Panc1 (cell line): ENCODE data around the gene NID2. TPM values are rescaled to one million over a fixed set of nuclear protein-coding genes. Genes with fewer than 3 reads are reported as not detected.

Experiments used
- ATAC-seq: fragments of 200-7000 bp; cut with Tn5 transposase; 2 replicates; pipeline ENCODE4 v1.9.1; 2020; ENCODE audit warnings: mild to moderate bottlenecking, moderate library complexity
- Bru-seq: library from RNA; stranded (reverse); fragments of 400-500 nt; gene quantifications from one replicate; lab custom pipeline; 2021; lab: Mats Ljungman, UMichigan
- BruChase-seq, 2 experiments: library from RNA; stranded (reverse); fragments of 400-500 nt; gene quantifications; one replicate each; lab custom pipeline; 2021; lab: Mats Ljungman, UMichigan
- BruUV-seq: library from RNA; stranded (reverse); fragments of 400-500 nt; replicated peaks from 2 replicates; lab custom pipeline; 2021; lab: Mats Ljungman, UMichigan
- CTCF ChIA-PET: fragments of 300-600 bp; sonication (Branson Sonifier 250); formaldehyde crosslinking; loops from one replicate; lab custom pipeline; 2022; ENCODE audit warnings: antibody characterized with exemption; lab: Charles Lee
- POLR2A ChIA-PET: fragments of 300-600 bp; sonication (Branson Sonifier 250); formaldehyde crosslinking; loops from one replicate; lab custom pipeline; 2022; ENCODE audit warnings: antibody characterized with exemption; lab: Charles Lee
- DNase-seq: peaks from one replicate; pipeline ENCODE4 v3.0.0-alpha.2; 2010; ENCODE audit warnings: low read depth, low spot score
- H3K27ac ChIP-seq: 2 replicates; pipeline ENCODE4 v1.5.1; 2011; ENCODE audit warnings: mild to moderate bottlenecking, low read length, inconsistent platforms
- H3K27me3 ChIP-seq: fragments of 200-500 bp; sonication (Bioruptor generic); 2 replicates; pipeline ENCODE4 v1.6.0; 2014; ENCODE audit warnings: low read length, inconsistent platforms; ENCODE audit not compliant: control insufficient read depth, insufficient read depth
- H3K36me3 ChIP-seq: fragments of 200-500 bp; sonication (Bioruptor generic); 2 replicates; pipeline ENCODE4 v1.5.1; 2014; ENCODE audit warnings: inconsistent platforms, mild to moderate bottlenecking, low read length, moderate library complexity; ENCODE audit not compliant: control insufficient read depth, insufficient read depth
- H3K4me1 ChIP-seq: 2 replicates; pipeline ENCODE4 v1.5.1; 2011; ENCODE audit warnings: inconsistent platforms, mild to moderate bottlenecking, low read length, moderate library complexity; ENCODE audit not compliant: control insufficient read depth, insufficient read depth
- H3K4me3 ChIP-seq, 2 experiments: 2 replicates each; pipeline ENCODE4 v1.5.1; 2011 to 2012; ENCODE audit warnings: low read depth in 2 of 2, low read length in 2 of 2, mild to moderate bottlenecking in 2 of 2, inconsistent platforms in 1 of 2, moderate library complexity in 1 of 2
- H3K9me3 ChIP-seq: fragments of 200-500 bp; sonication (Bioruptor generic); 2 replicates; pipeline ENCODE4 v1.5.1; 2014; ENCODE audit warnings: low read depth, mild to moderate bottlenecking, inconsistent platforms, low read length, moderate library complexity; ENCODE audit not compliant: control insufficient read depth, insufficient read depth
- POLR2AphosphoS5 ChIP-seq: IDR thresholded peaks from 2 replicates; pipeline ENCODE4 v1.6.1; 2012; ENCODE audit warnings: mild to moderate bottlenecking, low read depth, low read length, moderate library complexity
- SIN3A ChIP-seq: IDR thresholded peaks from 2 replicates; pipeline ENCODE4 v1.6.1; 2012; ENCODE audit warnings: low read depth, mild to moderate bottlenecking, low read length, moderate library complexity, borderline replicate concordance; ENCODE audit not compliant: insufficient read depth
- TCF7L2 ChIP-seq: IDR thresholded peaks from 2 replicates; pipeline ENCODE4 v1.6.1; 2011; ENCODE audit warnings: mild to moderate bottlenecking, low read depth, low read length, inconsistent platforms
- in situ Hi-C: cut with HindIII; loops from 2 replicates; pipeline ENCODE4 v1.10.0; 2016; ENCODE audit warnings: low sequenced_read_pairs, low pct_unique_long_range_greater_than_20kb
- intact Hi-C: fragments of 100-400 bp; cut with micrococcal nuclease; formaldehyde crosslinking; loops from one replicate; pipeline ENCODE4 v1.10.0; 2022; ENCODE audit not compliant: unreplicated experiment
- long read RNA-seq: library from polyadenylated mRNA; unstranded; transcript quantifications from one replicate; pipeline ENCODE4 v2.0.0, GENCODE V29; 2021; ENCODE audit not compliant: unreplicated experiment
- polyA plus RNA-seq: library from polyadenylated mRNA; unstranded; fragments of >200 nt; gene quantifications from one replicate; pipeline ENCODE4 v1.2.1, GENCODE V29; 2012; ENCODE audit warnings: missing spikeins; ENCODE audit not compliant: insufficient read length
- total RNA-seq: library from RNA; stranded (reverse); gene quantifications from one replicate; pipeline ENCODE4 v1.2.1, GENCODE V29; 2021; ENCODE audit not compliant: unreplicated experiment
- TF ChIP-seq, protein P1 (sequence below), 2 experiments: IDR thresholded peaks; 2 replicates each; pipeline ENCODE4 v1.6.1; 2011 to 2012; ENCODE audit warnings: low read depth in 2 of 2, control low read depth in 1 of 2, low read length in 1 of 2, mild to moderate bottlenecking in 1 of 2, moderate library complexity in 1 of 2; ENCODE audit not compliant: insufficient read depth in 1 of 2
- TF ChIP-seq, protein P2 (sequence below): fragments of 450-650 bp; IDR thresholded peaks from 2 replicates; pipeline ENCODE4 v1.5.1; 2017; ENCODE audit warnings: mild to moderate bottlenecking

NID2 gene, protein sequence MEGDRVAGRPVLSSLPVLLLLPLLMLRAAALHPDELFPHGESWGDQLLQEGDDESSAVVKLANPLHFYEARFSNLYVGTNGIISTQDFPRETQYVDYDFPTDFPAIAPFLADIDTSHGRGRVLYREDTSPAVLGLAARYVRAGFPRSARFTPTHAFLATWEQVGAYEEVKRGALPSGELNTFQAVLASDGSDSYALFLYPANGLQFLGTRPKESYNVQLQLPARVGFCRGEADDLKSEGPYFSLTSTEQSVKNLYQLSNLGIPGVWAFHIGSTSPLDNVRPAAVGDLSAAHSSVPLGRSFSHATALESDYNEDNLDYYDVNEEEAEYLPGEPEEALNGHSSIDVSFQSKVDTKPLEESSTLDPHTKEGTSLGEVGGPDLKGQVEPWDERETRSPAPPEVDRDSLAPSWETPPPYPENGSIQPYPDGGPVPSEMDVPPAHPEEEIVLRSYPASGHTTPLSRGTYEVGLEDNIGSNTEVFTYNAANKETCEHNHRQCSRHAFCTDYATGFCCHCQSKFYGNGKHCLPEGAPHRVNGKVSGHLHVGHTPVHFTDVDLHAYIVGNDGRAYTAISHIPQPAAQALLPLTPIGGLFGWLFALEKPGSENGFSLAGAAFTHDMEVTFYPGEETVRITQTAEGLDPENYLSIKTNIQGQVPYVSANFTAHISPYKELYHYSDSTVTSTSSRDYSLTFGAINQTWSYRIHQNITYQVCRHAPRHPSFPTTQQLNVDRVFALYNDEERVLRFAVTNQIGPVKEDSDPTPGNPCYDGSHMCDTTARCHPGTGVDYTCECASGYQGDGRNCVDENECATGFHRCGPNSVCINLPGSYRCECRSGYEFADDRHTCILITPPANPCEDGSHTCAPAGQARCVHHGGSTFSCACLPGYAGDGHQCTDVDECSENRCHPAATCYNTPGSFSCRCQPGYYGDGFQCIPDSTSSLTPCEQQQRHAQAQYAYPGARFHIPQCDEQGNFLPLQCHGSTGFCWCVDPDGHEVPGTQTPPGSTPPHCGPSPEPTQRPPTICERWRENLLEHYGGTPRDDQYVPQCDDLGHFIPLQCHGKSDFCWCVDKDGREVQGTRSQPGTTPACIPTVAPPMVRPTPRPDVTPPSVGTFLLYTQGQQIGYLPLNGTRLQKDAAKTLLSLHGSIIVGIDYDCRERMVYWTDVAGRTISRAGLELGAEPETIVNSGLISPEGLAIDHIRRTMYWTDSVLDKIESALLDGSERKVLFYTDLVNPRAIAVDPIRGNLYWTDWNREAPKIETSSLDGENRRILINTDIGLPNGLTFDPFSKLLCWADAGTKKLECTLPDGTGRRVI (N-terminal part only)
- total RNA-seq (0.36 TPM), Bru-seq, nascent RNA (percentile 2 among the genes with signal in this experiment), BruChase-seq, experiment 1, labeled RNA remaining after a 2-hour chase (percentile 3 among the genes with signal in this experiment), BruChase-seq, experiment 2, labeled RNA remaining after a 6-hour chase (percentile 2 among the genes with signal in this experiment)
- not detected for polyA plus RNA-seq
- long read RNA-seq, partial matches to known transcripts = 1 of 1 reads
- long read RNA-seq, other reads (novel, unspliced or antisense) = 0 of 1 reads

DNA sequence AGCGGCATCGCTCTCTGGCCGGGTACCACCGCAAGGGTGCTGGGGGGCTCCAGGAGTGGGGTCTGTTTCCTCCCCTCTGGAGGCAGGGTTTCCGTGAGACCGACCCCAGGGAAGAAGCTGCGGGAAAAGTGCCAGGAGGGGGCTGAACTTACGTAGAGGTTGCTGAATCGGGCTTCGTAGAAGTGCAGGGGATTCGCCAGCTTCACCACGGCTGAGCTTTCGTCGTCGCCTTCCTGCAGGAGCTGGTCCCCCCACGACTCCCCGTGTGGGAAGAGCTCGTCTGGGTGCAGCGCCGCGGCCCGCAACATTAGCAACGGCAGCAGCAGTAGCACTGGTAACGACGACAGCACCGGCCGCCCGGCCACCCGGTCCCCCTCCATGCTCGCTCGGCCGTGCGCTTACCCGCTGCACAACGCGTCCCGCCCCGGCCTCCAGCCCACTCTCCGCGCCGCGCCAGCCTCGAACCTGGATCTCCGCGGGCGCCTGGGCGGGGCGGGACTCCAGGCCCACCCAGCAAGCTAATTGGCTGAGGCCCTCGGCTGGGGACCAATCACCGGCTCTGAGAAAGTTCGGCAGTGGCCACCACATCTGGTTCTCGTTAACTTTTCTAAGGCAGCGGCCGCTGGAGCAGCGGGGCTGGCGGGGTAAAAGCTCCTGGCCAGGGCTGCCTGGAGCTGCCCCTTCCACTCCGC is at the start of gene NID2:
NID2 (minus strand) TSS at position 445 of the 692 bp plus-strand sequence; CDS start at position 380, 65 bp downstream.
- no peak for TF ChIP-seq TCF7L2
- TF ChIP-seq POLR2AphosphoS5 = no peak
- TF ChIP-seq, protein P1, sequence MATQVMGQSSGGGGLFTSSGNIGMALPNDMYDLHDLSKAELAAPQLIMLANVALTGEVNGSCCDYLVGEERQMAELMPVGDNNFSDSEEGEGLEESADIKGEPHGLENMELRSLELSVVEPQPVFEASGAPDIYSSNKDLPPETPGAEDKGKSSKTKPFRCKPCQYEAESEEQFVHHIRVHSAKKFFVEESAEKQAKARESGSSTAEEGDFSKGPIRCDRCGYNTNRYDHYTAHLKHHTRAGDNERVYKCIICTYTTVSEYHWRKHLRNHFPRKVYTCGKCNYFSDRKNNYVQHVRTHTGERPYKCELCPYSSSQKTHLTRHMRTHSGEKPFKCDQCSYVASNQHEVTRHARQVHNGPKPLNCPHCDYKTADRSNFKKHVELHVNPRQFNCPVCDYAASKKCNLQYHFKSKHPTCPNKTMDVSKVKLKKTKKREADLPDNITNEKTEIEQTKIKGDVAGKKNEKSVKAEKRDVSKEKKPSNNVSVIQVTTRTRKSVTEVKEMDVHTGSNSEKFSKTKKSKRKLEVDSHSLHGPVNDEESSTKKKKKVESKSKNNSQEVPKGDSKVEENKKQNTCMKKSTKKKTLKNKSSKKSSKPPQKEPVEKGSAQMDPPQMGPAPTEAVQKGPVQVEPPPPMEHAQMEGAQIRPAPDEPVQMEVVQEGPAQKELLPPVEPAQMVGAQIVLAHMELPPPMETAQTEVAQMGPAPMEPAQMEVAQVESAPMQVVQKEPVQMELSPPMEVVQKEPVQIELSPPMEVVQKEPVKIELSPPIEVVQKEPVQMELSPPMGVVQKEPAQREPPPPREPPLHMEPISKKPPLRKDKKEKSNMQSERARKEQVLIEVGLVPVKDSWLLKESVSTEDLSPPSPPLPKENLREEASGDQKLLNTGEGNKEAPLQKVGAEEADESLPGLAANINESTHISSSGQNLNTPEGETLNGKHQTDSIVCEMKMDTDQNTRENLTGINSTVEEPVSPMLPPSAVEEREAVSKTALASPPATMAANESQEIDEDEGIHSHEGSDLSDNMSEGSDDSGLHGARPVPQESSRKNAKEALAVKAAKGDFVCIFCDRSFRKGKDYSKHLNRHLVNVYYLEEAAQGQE (IDR thresholded peaks at IDR 0.05; ENCODE audit: insufficient read depth in 1 of 2, low read depth in 2 of 2, low read length in 1 of 2) = no peak
- DNase-seq (no peak), ATAC-seq (peak; percentile 71)
- Histone ChIP-seq H3K4me1 (no peaks in the 10 kb centered on the region), H3K4me3 (peak within 1 kb of the TSS; percentile 41 to 48), H3K27me3 (peaks cover 15% of the 10 kb centered on the region), H3K27ac (no peak within 1 kb of the TSS), H3K36me3 (no peaks in the 10 kb centered on the region; the same call in 1 of the 2 replicates), H3K9me3 (no peaks in the 10 kb centered on the region)
- POLR2A ChIA-PET = no interaction called here
- BruUV-seq = no TSS peak
- CTCF ChIA-PET = no interaction called here
- in situ Hi-C loops (no loop called here), intact Hi-C loops (no loop called here)

DNA sequence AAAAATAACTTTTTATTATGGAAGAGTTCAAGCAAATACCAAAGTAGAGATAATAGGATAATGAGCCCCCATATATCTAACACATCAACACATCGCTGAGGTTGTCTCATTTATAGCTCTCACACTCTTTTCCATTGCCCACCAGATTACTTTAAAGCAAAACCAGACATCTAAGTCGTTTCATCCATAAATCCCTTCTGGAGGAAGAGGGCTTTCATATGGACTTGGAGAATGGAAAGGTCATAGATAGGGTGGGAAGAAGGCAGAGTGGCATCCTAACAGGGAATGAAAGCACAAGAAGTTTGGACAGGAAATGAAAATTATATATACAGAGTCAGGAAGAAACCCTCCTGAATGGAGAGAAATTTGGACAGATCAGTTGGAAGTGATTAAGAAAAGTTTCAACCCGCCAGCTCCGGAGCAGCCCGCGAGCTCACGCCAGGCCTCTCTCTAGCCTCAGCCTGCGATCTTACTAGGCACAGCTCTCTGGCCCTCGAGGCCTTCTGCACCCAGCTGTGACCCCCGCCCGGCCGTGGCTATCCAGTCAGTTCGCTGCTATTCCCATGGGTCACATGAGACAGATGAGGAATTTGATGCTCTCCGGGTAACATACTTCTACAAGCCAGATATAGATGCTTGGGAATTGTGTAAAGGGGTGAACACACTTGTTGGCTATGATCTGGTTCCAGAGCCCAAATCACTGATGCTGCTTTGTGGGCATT is 48.4 kb upstream of the NID2 start:
- no peak for DNase-seq
- Histone ChIP-seq H3K27me3 (no peaks in the 10 kb centered on the region; the same call in 1 of the 2 replicates), H3K9me3 (no peaks in the 10 kb centered on the region), H3K4me1 (no peaks in the 10 kb centered on the region), H3K4me3 (no peak overlapping the region), H3K36me3 (no peaks in the 10 kb centered on the region), H3K27ac (no peak overlapping the region)
- no peak for TF ChIP-seq TCF7L2
- no peak for TF ChIP-seq SIN3A
- TF ChIP-seq POLR2AphosphoS5 = no peak
- TF ChIP-seq, protein P1 (IDR thresholded peaks at IDR 0.05; ENCODE audit: insufficient read depth in 1 of 2, low read depth in 2 of 2, low read length in 1 of 2) = no peak
- TF ChIP-seq, protein P2, sequence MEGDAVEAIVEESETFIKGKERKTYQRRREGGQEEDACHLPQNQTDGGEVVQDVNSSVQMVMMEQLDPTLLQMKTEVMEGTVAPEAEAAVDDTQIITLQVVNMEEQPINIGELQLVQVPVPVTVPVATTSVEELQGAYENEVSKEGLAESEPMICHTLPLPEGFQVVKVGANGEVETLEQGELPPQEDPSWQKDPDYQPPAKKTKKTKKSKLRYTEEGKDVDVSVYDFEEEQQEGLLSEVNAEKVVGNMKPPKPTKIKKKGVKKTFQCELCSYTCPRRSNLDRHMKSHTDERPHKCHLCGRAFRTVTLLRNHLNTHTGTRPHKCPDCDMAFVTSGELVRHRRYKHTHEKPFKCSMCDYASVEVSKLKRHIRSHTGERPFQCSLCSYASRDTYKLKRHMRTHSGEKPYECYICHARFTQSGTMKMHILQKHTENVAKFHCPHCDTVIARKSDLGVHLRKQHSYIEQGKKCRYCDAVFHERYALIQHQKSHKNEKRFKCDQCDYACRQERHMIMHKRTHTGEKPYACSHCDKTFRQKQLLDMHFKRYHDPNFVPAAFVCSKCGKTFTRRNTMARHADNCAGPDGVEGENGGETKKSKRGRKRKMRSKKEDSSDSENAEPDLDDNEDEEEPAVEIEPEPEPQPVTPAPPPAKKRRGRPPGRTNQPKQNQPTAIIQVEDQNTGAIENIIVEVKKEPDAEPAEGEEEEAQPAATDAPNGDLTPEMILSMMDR = no peak
- CTCF ChIA-PET = no interaction called here
- in situ Hi-C loops (no loop called here), intact Hi-C loops (no loop called here)
- no TSS peak for BruUV-seq
- POLR2A ChIA-PET = no interaction called here
- ATAC-seq = no peak
